Measurements from ENCODE around the gene CPAMD8.

CPAMD8 gene

DNA sequence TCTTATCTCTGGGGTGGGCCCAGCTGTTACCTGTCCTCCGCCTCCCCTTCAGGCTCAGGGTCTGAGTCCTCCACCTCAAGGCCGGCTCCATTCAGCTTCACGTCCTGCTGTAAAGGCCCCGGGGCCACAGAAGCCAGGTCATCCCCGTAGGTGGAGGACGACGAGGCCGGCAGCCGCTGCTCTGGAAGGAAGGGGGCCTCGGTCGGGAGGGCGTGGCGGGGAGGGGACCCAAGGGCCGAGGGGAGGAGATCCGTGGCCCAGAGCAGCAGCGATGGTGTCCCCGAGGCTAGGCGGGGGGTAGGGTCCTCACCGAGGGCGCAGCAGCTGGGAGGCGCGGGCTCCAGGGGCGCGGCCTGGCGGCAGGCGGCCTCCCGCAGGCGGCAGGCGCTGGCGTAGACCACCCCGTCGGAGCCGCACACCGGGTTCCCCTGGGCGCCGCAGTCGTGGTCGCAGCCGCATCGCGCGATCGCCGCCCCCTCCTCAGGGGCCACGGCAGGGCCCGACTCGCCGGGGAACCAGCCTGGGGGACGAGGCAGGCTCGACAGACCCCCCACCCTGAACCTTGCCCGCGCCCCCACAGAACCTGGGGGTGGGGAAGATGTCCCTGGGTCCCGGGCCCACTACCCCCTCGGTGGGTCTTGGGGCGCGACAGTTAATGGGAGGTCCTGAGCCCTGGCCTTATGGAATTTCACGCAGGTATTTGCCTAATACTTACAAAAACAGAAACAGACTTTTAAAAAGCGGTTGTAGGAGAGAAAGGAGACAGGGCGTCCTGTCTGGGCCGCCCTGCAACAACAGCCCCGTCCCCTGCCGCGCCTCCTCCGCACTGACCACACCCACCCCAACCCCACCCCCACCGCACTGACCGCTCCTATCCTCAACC lies 130.2 kb downstream of the CPAMD8 start:
- H3K4me3 ChIP-seq (IDR thresholded peaks at IDR 0.05; ENCODE audit: insufficient read depth, low read depth, low read length), result no peak overlapping the region

DNA sequence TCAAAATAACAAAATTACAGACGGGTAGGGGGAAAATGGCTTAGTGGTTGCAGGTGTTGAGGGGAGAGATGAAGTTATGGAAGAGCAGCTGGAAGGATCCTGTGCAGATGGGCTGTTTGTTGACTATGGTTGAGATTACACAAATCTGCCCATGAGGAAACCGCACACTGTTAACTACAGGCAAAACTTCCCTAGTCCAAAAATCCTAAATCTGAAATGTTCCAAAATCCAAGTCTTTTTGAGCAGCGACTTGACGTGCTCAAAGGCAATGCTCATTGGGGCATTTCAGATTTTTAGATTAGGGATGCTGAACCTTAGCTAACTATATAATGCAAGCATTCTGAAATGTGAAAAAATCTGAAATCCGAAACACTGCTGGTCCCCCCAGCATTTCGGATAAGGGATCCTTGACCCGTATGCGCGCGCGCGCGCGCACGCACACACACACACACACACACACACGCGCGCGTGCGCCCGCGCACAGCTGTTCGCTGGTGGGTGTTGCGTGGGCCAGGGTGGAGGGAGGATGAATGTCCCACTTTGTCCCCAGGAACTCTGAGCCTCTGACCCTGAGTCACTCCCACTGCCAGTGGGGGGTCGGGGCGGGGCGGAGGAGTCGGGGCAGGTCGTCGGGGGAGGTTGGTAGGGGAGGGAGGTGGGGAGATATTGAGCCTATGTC lies 131.0 kb downstream of the CPAMD8 start:
- Histone ChIP-seq H3K4me3 (IDR thresholded peaks at IDR 0.05; ENCODE audit: insufficient read depth, low read depth, low read length) (no peak overlapping the region), H2AFZ (ENCODE audit: low read depth) (no peak overlapping the region), H3K4me1 (ENCODE audit: low read depth, poor library complexity, severe bottlenecking) (peaks cover 50% of the 10 kb centered on the region), H3K36me3 (ENCODE audit: insufficient read depth) (no peaks in the 10 kb centered on the region), H3K79me2 (ENCODE audit: insufficient read depth, low read depth) (0 out of 2 replicates have a peak, but pooled peaks cover 3% of the 10 kb centered on the region), H4K20me1 (ENCODE audit: insufficient read depth) (no peaks in the 10 kb centered on the region), H3K27ac (no peak overlapping the region), H3K9ac (no peak overlapping the region), H3K4me2 (no peak overlapping the region), H3K27me3 (ENCODE audit: insufficient read depth, low read depth) (no peaks in the 10 kb centered on the region)
- TF ChIP-seq, protein P1, sequence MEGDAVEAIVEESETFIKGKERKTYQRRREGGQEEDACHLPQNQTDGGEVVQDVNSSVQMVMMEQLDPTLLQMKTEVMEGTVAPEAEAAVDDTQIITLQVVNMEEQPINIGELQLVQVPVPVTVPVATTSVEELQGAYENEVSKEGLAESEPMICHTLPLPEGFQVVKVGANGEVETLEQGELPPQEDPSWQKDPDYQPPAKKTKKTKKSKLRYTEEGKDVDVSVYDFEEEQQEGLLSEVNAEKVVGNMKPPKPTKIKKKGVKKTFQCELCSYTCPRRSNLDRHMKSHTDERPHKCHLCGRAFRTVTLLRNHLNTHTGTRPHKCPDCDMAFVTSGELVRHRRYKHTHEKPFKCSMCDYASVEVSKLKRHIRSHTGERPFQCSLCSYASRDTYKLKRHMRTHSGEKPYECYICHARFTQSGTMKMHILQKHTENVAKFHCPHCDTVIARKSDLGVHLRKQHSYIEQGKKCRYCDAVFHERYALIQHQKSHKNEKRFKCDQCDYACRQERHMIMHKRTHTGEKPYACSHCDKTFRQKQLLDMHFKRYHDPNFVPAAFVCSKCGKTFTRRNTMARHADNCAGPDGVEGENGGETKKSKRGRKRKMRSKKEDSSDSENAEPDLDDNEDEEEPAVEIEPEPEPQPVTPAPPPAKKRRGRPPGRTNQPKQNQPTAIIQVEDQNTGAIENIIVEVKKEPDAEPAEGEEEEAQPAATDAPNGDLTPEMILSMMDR (conservative IDR thresholded peaks at IDR 0.05; ENCODE audit: low read depth, low read length), result no peak

More for the DNA sequence above, 130.2 kb downstream of the CPAMD8 start:
- Histone ChIP-seq H3K4me2 (peak overlapping the region; percentile 66; the same call in 1 of the 2 replicates), H3K79me2 (ENCODE audit: insufficient read depth, low read depth) (0 out of 2 replicates have a peak, but pooled peaks cover 2% of the 10 kb centered on the region), H2AFZ (ENCODE audit: low read depth) (no peak overlapping the region), H3K36me3 (ENCODE audit: insufficient read depth) (no peaks in the 10 kb centered on the region), H3K27ac (no peak overlapping the region), H3K4me1 (ENCODE audit: low read depth, poor library complexity, severe bottlenecking) (peaks cover 42% of the 10 kb centered on the region), H4K20me1 (ENCODE audit: insufficient read depth) (no peaks in the 10 kb centered on the region), H3K9ac (no peak overlapping the region), H3K27me3 (ENCODE audit: insufficient read depth, low read depth) (peaks cover under 1% of the 10 kb centered on the region; the same call in 1 of the 2 replicates)
- TF ChIP-seq, protein P1 (conservative IDR thresholded peaks at IDR 0.05; ENCODE audit: low read depth, low read length), result no peak

DNA sequence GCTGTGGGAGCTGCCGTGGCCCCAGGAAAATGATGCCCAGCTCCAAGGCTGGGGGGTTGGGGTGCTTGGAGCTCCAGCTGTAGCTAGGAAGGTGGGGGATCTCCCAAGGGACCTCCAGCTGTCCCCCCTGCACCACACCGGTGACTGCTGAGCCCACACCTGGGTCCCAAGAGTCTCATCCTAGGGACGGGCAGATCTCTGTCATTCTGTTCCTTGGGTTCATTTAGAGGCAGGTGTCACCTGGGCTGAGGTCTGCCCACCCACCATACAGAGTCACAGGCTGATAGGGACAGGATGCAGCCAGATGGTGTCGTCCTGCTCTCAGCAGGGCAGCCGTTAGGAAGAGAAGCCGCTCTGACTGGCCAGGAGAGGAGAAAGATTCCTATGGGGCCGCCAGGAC lies 132.5 kb downstream of the CPAMD8 start:
- TF ChIP-seq, protein P1 (conservative IDR thresholded peaks at IDR 0.05; ENCODE audit: low read depth, low read length), result no peak
- H4K20me1 ChIP-seq (ENCODE audit: insufficient read depth), result no peaks in the 10 kb centered on the region
- peak overlapping the region; percentile 75; the same call in 1 of the 2 replicates for H3K27ac ChIP-seq
- no peak overlapping the region for H2AFZ ChIP-seq (ENCODE audit: low read depth)
- H3K36me3 ChIP-seq (ENCODE audit: insufficient read depth), result no peaks in the 10 kb centered on the region
- 0 out of 2 replicates have a peak, but pooled peaks cover 12% of the 10 kb centered on the region for H3K79me2 ChIP-seq (ENCODE audit: insufficient read depth, low read depth)
- H3K4me1 ChIP-seq (ENCODE audit: low read depth, poor library complexity, severe bottlenecking), result peaks cover 54% of the 10 kb centered on the region
- H3K9ac ChIP-seq, result no peak overlapping the region
- no peak overlapping the region for H3K4me3 ChIP-seq (IDR thresholded peaks at IDR 0.05; ENCODE audit: insufficient read depth, low read depth, low read length)
- H3K4me2 ChIP-seq, result peak overlapping the region; percentile 44
- H3K27me3 ChIP-seq (ENCODE audit: insufficient read depth, low read depth), result no peaks in the 10 kb centered on the region

DNA sequence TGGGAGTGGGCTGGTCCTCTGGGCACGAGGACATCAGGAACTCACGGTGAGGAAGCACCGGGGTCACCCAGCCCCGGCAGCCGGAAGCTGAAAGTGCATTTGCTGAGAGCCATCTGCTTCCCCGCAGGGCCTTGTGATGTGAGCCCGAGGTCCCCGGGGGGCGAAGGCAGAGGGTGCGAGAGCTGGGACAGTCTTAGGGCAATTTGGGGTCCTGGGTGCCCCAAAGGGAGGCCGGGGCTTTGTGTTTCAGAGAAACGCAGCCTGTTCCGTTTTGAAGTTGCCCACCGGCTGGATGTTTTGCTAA lies 133.0 kb downstream of the CPAMD8 start:
- TF ChIP-seq, protein P1 (conservative IDR thresholded peaks at IDR 0.05; ENCODE audit: low read depth, low read length), result no peak
- peak overlapping the region; percentile 30; the same call in 1 of the 2 replicates for H3K9ac ChIP-seq

More for the DNA sequence above, 133.0 kb downstream of the CPAMD8 start:
- H3K27me3 ChIP-seq (ENCODE audit: insufficient read depth, low read depth), result no peaks in the 10 kb centered on the region
- H4K20me1 ChIP-seq (ENCODE audit: insufficient read depth), result no peaks in the 10 kb centered on the region
- 0 out of 2 replicates have a peak, but pooled peaks cover 12% of the 10 kb centered on the region for H3K79me2 ChIP-seq (ENCODE audit: insufficient read depth, low read depth)
- peak overlapping the region; percentile 75 for H3K27ac ChIP-seq
- H3K4me1 ChIP-seq (ENCODE audit: low read depth, poor library complexity, severe bottlenecking), result peaks cover 58% of the 10 kb centered on the region
- no peaks in the 10 kb centered on the region for H3K36me3 ChIP-seq (ENCODE audit: insufficient read depth)
- no peak overlapping the region for H3K4me3 ChIP-seq (IDR thresholded peaks at IDR 0.05; ENCODE audit: insufficient read depth, low read depth, low read length)
- no peak overlapping the region for H2AFZ ChIP-seq (ENCODE audit: low read depth)
- peak overlapping the region; percentile 44 for H3K4me2 ChIP-seq
